SU-DHL-6 (cell line): ENCODE measurements around the gene GALNT10.

ENCODE experiments used
- CTCF ChIP-seq: fragments of 200-600 bp; sonication (generic); IDR thresholded peaks from one replicate; pipeline ENCODE4 v1.5.1; 2017; ENCODE audit warnings: antibody characterized with exemption, mild to moderate bottlenecking, low read length, moderate library complexity; ENCODE audit not compliant: insufficient read depth, poor library complexity, severe bottlenecking
- EZH2phosphoT487 ChIP-seq: fragments of 200-600 bp; sonication (generic), shearing (Covaris generic); conservative IDR thresholded peaks from 2 replicates; pipeline ENCODE4 v1.6.1; 2018; ENCODE audit warnings: mild to moderate bottlenecking, antibody characterized with exemption, low read length, moderate library complexity, mixed read lengths

- TF ChIP-seq CTCF (no peak), EZH2phosphoT487 (no peak)
Observed at GRCh38 chr5:154403234-154403633, 212.7 kb downstream of the GALNT10 start.
